GM21515 (cell line): ENCODE results near the gene RIMBP2.

Source experiments
- ATAC-seq: cut with Tn5 transposase; IDR thresholded peaks from one replicate; pipeline ENCODE4 v1.9.1; 2021; ENCODE audit not compliant: unreplicated experiment

The RIMBP2 gene

DNA sequence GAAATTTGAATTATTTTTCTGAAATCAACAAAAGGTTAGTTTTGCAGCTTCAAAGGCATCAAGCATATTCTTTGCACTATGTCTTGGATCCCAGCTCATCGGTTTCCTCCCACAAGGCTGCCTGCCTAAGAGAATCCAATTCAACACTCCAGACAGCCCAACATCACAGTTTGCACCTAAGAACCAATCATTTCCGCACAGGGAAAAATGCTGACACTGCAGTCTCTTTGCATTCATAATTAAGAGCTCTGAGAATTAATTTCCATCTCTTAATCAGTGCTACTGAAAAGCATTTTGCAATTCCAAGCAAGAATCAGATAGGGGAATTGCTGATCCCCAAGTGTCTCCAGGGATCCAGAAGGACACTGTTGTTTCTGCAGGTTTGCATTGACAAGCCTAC is 202.5 kb downstream of the RIMBP2 start:
- no peak for ATAC-seq

DNA sequence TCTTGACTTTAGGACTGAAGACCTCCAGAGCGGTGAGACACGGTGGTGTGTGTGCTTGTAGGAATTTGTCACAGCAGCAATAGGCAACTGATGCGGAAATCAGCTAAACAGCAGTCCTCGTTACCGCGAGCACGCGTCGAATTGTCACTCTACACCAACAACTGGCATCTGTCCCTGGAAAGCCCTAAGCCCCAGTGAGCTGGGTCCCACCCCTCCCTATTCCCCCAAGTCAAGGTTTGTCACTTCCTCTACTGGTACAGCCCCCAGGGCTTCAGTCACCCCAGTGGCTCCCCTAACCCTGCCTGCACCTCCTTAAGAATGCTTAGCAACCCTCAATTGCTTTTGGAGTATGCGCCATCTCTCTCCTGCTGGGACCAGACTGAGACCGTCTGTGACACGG is 204.8 kb downstream of the RIMBP2 start:
- no peak for ATAC-seq

DNA sequence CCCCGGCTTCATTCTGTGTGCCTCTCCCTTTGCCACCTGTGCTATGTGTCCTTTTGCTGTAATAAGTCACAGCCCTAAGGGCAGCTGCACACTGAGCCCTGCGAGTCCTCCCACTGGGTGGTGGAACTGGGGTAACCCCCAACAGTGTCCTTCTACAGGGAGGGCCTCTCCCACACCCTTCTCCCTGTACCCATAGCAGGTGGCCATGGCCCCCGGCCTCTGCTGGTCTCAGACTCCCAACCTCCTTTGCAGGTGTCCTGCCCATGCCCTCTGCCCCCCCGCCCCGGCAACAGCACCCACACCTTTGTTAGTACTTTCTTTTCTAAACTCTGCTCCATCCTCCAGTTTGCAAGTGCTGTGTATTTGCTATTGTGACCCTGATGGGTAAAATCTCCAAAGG is 206.6 kb downstream of the RIMBP2 start:
- no peak for ATAC-seq

DNA sequence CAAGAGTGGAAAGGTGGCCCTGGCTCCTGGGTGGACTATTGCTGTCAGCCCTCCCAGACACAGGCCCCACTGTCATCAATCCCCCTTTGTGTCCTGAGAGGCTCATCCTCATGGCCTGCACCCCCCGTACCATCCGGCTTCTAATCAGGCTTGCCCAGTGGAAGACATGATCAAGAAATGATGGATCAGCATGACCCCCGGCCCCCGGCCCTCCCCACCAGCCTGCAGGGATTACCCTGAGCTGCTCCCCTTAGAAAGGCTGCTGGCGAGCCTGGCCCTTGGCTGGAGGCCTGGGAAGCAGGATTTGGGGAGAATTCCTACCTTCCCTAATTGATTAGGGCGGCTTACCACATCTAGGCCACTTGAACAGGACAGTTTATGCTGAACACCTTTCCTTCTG is 207.3 kb downstream of the RIMBP2 start:
- ATAC-seq, result no peak

DNA sequence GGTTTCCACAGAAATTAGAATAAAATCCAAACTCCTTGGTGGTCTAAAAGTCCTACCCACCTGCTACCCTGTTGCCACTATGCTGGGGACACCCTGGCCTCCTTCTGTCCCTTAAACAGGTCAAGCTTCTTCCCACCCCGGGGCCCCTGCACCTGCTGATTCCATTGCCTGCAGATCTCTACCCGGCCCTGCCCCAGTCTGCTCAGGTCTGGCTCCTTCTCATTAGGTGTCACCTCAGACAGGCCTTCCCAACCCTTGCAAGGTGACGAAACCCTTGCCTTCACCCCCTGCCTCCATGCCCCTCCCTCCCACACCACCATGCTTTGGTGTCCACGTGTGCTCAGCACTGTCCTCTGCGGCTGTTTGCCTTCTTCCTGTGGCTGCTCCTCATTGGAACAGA is 207.8 kb downstream of the RIMBP2 start:
- ATAC-seq, result no peak

- ATAC-seq, result no peak
These were observed 209.3 kb downstream of the RIMBP2 start for GRCh38 chr12:130506844-130507243.

DNA sequence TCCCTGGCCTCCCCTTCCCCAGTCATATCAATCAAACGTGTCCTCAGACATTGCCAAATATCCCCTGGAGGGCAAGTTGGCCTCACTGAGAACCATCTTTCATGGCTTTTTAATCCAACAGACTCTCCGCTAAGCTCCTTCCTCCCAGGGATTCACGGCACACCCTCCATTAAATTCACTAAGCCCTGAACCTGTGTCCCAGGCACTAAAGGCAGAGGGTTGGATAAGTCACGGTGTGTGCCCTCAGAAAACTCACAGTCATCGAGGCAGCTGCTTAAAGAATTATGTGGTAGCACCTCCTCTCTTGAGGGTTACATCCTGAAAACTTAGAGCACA is 211.3 kb downstream of the RIMBP2 start:
- ATAC-seq, result no peak

DNA sequence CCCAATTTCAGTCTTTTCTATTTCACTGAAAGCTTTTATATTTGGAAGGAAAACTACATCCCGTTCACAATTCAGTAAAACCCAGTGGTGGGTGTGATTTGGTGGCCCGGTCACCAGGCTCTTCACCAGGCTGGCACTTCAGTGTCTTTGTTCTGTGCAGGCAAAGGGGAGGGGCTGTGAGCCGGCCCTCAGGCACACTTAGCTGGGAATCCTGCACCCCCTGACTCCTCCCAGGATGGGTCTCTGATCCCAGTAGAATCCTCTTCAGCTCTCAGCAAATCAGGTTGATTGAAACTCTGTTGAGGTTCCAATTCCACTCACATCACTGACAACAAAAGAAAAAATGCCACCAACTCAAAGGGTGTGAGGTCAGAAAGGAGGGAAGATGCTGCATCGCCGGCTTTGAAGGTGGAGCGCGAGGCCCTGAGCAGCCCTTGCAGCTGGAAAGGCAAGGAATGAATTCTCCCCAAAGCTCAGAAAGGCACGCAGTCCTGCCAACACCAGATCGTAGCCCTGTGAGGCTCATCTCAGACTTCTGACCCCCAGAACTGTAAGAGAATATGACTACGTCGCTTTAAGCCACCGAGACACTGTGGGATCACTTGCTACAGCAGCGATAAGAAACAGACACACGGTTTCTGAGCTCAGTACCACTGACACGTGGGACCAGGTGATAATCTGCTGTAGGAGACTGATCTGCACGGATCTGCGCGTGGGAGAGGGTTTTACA is 211.8 kb downstream of the RIMBP2 start:
- no peak for ATAC-seq

DNA sequence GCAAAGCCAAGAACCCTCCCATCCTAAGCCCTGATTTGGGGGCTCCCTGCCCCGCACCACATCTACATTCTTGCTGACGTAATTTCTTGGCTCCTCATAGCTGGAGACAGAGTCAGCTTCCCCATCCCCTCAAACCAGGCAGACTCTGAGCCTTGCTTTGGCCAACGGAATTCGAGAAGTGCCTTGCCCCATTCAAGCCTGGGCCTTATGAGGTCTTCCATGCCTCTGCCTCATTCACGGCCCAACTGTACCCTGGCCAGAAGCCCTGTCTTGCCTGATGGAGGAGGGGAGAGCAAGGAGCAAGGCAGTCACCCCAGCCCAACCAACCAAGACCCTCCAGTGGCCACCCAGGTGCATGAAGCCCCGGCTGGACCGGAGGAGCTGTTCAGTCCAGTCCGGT is 214.3 kb downstream of the RIMBP2 start:
- no peak for ATAC-seq

DNA sequence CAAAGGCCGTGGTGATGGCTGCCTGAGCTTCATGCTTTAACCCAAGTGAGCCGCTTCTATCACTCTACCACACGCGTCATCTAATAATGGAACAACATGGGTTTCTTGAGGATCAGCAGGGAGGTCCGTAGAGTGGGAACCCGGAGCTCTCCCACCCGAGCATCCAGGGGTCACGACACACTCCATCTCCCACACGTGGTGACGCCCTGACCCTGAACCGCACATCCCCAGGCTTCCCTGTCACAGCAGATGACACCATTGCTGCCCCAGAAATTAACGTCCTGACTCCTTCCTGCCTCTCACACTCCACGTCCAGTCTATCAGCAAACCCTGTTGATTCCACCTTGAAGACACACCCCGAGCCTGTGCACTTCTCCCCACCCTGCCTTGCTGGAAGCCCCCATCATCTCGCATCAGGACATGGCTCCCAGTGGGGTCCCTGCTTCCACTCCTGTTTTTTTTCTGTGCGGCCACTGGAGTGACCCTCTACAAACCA is 215.2 kb downstream of the RIMBP2 start:
- no peak for ATAC-seq

DNA sequence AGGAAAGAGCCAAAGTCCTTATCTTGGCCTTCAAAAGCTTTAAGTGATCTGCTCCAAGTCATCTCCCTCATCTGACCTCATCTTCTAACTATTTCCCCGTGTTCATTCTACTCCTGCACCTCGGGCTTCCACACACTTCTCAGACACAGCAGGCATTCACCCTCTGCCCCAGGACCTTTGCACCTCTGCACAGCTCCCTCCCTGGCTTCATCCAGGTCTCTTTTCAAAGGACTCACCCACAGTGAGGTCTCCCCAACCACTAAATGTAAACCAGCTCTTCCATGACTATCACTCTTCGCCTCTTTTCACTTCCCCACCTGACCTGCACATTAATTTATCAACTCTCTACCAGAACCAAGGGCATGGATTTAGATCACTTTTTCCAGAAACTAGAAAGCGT is 216.6 kb downstream of the RIMBP2 start:
- ATAC-seq, result no peak

DNA sequence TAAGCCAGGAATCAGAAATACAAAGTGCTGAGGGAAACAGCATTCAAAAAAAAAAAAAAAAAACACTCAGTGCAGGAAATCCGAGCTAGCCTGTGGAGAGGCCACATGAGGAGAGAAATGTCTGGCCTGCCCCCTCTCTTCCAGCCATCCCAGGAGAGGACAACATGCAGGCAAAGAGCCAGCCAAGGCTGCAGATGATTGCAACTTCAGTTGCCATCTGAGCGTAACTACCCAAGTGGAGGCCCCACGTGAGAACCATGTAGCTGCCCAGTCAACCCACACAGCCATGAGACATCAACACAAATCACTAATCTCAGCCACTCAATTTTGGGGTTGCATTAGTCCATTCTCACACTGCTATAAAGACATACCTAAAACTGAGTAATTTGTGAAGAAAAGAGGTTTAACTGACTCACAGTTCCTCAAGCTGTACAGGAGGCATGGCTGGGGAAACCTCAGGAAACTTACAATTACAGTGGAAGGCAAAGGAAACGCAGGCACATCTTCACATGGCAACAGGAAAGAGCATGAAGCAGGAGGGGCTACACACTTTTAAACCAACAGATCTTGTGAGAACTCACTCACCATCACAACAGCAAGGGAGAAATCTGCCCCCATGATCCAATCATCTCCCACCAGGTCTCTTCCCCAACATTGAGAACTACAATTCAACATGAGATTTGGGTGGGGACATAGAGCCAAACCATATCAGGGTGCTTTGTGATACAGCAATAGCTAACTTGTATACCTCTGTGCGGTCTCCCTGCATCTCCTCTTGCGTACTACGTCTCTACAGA is 217.3 kb downstream of the RIMBP2 start:
- ATAC-seq, result no peak

DNA sequence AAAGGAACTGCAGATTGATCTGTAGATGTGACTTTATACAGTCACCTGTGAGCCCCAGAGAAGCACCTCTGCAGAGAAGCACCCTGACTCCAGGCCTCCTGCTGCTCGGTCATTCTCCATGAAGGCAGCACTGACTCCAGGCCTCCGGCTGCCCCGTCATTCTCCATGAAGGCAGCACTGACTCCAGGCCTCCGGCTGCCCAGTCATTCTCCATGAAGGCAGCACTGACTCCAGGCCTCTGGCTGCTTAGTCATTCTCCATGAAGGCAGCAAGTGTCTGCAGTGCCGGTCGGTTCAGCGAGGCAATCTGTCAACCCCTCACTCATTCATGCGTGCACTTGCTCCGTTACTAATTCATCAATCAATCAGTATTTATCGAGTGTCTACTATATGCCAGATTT is 218.1 kb downstream of the RIMBP2 start:
- ATAC-seq, result no peak

GRCh38 chr12:130497321-130497720 is 218.8 kb downstream of the RIMBP2 start:
- no peak for ATAC-seq

- ATAC-seq, result no peak
These were observed 219.5 kb downstream of the RIMBP2 start for GRCh38 chr12:130496516-130497120.

DNA sequence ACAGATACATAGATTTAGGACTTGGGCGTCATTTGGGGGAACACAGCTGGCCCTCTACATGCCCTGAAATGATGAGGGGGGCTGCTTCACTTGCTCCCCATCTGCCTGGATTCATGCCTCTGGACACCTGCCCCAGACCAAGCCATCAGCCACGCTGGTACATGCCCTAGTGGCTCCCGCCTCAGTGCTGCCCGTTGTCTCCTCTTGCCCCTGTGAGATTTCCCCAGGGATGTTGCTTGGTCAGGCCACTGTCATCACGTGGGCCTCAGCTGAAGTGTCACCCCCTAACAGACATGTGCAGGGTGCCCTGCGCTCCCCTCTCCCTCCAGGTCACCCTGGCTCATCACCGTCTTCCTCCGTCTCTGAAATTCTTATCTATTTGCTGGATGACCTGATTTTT is 220.9 kb downstream of the RIMBP2 start:
- ATAC-seq, result no peak

DNA sequence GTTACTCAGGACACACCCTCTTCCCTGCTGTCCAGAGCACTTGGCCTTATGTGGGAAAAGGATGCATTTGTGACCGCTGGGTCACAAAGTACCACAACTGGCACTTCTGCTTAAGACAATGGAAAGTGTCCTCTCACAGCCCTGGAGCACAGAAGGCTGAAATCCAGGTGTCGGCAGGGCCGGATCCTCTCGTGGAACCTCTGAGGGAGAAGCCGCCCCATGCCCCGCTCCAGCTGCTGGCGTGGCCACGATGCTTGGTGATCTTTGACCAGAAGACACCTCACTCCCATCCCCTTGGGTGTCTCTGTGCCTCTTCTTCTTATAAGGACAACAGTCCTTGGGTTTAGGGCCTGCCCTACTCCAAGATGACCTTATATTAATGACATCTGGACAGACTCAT is 221.4 kb downstream of the RIMBP2 start:
- no peak for ATAC-seq

DNA sequence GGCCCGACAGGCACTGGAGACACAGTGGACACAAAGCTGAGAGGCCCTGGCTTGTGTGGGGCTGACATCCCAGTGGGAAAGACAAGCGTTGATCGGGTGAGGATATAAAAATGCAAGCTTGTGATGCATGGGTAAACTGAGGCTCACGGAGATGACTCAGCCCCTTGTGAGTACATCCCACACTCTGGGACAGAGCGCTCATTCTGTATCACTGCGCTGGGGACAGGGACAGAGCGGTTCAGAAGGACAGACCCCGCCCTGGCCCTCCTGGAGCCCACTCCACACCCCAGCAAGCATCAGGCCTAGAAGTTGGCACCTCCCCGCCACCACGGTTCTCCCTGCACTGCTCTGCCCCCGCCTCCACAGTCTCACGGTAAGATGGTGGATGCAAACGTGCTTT is 222.1 kb downstream of the RIMBP2 start:
- no peak for ATAC-seq

- ATAC-seq, result no peak
These were observed 224.4 kb downstream of the RIMBP2 start for GRCh38 chr12:130491421-130492357.

GRCh38 chr12:130490674-130491073 is 225.4 kb downstream of the RIMBP2 start:
- ATAC-seq, result no peak

DNA sequence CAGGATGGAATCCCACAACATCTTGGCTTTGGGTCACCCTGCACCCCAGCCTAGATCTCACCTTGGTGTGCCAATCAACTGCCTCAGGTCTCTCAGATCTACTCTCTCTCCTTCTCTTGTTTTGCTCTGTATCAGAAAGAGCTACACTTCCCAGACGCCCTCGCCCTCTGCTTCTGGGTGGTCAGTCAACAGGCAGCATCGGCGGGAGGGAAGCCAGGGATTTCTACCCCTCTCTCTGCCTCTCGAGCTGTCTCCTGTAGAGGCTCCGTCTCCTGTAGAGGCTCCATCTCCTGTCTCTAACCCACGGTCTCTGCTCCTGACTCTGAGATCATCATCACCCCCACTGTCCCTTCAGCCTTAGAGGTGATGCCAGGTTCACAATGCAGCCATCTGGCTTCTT is 226.8 kb downstream of the RIMBP2 start:
- ATAC-seq, result no peak
